Fibroblast of skin of right biceps (primary cell): ENCODE data around the gene SRXN1.
"Not testable (repeated sequence)": the region's sequence is repeated elsewhere in the genome, so short reads cannot be mapped to it uniquely, and the experiment has no call there.

Source experiments
- DNase-seq: peaks from one replicate; pipeline ENCODE4 v3.0.0-alpha.2; 2013

The SRXN1 gene

DNA sequence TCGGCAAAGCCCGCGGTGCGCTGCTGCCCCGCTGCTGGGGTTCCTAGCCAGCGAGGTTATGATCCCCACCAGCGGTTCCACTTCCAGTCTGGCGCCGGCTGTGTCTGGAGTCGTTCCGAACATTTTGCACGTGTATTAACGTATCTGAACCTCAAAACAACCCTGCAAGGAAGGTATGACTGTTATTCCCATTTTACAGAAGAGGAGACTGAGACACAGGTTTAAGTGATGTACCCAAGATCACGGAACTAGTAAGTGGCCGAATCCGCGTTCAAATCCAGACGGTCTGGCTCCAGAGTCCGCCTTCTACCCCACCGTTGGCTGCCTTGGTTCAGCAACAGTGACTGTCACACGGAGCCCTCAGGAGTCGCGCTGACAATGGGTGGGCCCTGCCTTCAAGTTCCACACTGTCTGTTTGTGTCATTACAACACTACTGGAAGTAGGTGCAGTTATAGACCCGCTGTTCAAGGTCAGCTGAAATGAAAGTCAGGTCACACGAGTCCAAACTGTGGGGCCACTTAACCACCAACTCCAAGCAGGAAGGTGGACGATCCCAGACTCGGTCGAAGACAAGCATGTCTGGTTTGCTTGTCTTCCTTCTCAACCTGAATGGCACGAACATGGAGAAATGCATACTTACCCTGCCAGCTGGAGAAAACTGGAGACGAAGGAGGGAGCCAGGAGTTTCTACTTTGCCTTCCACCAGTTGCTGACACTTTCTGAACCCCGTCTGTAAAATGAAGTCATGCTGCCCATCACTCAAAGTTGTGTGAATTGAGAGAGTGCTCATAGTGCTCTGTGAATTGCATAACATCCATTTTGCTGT, 803 bp upstream of the SRXN1 start:
- no peak for DNase-seq

DNA sequence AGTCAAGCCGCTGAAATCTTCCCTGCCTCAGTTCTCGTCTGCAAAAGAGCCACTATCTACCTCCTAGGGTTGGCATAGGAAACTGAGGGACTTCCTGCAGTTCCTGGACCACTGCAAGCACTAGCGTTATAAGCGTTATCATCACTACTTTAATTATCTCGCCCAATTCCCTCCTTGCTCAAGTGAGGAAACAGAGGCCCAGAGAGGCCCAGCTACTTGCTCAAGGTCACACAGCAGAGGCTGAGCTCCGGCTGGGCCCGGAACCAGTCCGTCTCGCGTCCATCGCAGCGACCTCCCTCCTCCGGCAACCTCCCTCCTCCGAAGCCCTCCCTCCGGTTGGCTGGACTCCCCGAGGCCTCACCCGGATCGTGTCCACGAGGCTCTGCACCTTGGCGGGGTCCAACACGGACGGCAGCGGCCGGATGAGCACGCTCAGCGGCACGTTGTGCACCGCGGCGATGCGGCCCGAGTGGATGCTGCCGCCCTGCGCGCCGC, 338 bp downstream of the SRXN1 start:
- DNase-seq, result peak; percentile 25

DNA sequence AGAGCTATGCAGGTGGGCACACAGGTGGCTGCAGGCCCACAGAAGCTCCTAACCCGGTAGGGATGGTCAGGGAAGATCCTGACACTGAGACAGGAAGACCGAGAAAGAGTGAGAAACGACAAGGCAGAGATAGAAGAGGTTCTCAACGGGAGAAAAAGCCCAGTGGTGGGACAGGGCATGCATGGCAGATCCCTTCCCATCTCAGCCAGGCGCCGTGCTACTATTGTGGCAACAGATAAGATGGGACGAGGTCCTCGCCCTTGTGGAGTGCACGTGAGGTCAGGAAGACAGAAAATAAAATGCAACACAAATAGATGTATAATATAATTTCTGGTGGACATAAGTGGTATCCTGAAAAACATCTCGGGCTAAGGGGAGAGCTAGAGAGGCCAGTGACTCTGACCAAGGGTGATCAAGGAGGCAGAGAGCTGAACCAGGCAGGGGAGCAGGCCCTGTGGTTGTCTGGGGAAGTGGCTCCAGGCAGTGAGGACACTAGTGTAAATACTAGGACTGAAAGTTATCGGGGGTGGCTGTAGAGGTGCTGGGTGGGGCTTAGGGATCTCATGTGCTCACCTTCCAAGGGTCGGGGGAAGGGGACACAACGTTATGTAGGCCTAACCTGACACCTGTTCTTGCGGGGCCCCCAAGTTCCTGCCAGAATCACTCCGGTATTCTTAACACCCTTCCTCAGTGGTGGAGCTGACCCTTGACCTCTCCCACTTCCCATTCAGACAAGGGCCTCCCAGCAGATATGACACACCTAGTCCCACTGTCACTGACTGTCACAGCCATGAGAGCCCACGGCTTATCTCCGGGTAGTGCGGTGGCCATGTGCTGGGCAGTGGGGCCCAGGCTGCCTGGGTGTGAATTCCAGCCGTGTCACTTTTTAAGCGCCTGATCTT, 1.0 kb downstream of the SRXN1 start:
- no peak for DNase-seq

DNA sequence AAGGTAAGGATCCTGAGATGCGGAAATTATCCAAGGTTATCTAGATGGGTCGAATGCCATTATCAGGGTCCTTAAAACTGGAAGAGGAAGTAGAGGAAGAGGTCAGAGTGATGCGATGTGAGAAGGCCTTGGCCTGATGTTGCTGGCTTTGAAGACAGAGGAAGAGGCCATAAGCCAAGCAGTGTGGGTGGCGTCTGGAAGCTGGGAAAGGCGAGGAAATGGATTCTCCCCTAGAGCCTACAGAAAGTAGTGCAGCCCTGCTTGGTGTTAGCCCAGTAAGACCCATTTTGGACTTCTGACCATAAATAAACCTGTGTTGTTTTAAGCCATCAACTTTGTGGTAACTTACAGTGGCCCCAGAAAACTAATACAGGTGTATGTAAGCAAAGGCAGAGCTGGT, 2.0 kb downstream of the SRXN1 start:
- DNase-seq, result no peak

DNA sequence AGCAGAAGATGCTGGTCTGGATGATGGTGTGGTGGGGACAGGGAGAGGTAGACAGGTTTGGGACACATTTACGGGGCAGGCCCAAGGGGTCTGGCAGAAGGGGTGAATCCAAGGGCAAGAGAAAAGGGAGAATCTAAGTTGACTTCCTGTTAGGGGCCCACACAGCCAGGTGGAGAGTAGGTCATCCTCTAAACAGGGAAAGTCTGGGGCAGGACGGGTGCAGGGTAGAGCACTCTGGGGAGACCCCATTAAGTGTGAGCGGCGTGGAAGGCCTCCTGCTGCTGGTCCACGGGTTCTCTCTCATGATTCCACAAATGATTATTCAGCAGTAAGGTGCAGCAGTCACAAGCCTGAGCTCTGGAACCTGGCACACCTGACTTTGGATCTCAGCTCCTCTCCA, 2.7 kb downstream of the SRXN1 start:
- no peak for DNase-seq

DNA sequence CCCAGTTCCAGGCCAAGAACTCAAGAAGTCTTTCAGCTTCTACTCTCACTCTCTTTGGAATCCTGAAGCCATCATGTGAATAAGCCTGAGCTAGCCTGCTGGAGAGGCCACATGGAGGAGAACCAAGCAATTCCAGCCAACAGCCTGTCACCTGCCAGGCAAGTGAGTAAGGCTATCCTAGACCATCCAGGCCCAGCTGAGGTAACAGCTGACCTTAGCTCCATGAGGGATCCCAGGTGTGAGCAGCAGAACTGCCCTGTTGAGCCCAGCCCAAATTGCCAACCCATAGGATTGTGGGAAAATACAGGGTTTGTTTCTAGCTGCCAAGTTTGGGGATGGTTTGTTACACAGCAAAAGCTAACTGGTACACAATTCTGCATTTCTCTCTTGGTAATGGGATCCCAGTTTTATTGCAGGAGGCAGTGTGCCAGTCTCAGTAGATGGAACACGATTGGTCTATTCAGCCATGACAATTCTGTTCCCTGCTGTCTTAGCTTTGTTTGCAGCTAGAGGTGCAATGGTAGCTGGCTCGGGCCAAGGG, 5.5 kb downstream of the SRXN1 start:
- no peak for DNase-seq

- no peak for DNase-seq
Measured at GRCh38 chr20:646868-647233, 6.1 kb downstream of the SRXN1 start.

DNA sequence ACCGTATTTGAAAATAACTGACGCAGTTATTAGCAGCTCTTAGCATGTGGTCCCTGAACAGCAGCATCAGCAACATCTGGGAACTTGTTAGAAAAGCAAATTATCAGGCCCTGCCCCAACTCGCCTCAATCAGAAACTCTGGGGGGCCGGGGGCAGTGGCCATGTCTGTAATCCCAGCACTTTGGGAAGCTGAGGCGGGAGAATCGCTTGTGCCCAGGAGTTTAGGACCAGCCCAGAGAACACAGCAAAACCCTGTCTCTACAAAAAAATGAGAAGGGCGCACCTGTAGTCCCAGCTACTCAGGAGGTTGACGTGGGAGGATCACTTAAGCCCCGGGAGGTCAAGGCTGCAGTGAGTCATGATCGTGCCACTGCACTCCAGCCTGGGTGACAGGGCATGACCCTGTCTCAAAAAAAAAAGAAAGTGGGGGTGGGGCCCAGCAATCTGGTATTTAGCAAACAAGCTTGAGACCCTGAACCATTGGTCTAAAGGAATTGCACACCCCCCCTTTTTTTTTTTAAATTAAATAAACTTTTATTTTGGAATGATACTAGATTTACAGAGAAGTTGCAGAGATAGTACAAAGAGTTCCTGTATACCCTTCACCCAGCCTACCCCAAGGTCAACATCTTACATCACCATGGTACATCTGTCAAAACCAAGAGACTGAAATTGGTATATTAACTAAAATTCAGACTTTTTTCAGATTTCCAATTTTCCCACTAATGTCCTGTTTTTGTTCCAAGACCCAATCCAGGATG, 6.7 kb downstream of the SRXN1 start:
- DNase-seq, result no peak

DNA sequence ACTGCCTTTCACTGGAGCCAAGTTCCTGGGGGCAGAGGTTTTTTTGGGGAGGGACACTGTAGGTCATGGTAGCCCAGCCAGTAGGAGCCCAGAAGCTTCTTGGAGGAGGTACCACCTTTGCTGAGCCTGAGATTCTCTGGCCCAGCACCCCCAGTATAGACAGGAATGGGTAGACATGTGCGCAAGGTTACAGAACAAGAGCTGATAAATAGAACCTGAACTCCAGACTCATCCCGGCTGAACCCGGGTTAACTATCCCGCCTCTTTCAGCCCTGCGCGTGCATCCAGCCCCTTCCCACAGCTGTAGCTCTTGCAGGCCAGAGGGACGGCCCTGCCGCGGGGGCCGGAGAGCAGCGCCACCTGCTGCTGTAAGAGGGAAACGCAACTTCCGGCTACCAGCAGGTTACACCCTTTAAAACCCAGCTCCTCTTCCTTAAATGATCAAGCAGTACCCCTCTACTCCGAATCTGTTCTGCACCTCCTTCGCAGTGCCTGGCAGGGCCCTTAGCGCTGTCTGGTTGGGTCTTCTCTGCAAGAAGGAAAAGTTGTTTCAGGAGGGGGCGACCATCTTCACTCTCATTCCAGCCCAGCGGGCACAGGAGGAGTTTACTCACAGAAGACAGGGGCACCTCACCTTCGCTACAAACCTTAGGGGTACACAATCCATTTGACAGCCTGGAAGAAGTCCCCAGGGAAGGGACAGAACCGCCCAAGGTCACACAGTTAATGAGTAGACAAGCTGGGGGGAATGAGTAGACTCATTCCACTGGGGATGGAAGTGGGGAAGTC, 7.5 kb downstream of the SRXN1 start:
- DNase-seq, result peak; percentile 49

DNA sequence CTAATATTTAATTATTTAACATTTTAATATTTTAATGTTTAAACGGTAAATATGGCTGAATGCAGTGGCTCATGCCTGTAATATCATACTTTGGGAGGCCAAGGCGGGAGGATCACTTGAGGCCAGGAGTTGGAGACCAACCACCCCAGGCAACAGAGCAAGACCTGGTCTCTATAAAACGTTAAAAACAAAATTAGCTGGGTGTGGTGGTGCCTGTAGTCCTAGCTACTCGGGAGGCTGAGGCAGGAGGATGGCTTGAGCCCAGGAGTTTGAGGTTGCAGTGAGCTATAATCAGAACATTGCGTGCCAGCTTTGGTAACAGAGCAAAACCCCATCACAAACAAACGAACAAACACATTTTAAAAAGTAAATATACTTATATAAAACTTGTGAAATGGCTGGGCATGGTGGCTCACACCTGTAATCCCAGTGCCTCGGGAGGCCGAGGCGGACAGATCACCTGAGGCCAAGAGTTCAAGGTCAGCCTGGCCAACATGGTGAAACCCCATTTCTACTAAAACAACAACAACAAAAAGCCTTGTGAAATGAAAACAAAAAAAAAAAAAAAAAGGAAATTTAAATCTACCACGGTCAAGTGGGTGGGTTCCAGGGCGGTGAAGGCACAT, 8.2 kb downstream of the SRXN1 start:
- no peak for DNase-seq

DNA sequence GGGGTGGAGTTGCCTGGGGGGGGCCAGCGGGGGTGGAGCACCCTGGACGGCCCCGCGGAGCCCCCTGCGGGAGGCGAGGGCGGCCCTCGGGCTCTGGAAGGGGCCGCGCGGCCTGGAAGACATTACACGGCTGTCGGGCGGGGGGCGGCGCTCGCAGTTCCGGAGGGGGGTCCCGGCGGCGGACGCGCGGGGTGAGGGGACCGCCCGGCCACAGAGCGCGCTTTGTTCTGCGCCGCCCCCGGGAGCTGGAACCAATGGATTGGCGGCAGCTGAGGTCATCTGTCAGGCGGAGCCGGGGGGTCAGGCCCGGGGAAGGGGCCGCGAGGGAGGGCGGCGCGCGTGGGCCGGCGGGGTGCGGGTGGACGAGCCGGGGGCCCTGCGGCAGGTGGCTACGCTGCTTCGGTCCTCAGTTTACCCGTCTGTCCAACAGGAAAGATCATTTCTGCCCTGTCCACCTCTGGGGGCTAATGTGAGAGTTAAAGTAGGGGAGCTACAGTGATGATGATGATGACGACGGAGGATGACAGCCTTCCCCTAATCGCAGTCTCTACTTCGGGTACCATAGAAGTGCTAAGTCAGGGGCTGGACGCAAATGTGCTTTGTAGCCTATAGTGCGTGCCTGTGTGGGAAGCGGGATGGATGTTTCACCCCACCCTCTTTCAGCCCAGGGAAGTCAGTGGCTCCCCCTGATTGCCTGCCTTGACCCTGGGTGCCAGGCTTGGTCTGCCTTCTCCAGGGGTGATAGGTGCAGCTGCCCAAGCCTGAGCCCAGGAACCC, 10.4 kb downstream of the SRXN1 start:
- no peak for DNase-seq

- not testable (repeated sequence) for DNase-seq
Measured at GRCh38 chr20:642013-642397, 11.0 kb downstream of the SRXN1 start.

DNA sequence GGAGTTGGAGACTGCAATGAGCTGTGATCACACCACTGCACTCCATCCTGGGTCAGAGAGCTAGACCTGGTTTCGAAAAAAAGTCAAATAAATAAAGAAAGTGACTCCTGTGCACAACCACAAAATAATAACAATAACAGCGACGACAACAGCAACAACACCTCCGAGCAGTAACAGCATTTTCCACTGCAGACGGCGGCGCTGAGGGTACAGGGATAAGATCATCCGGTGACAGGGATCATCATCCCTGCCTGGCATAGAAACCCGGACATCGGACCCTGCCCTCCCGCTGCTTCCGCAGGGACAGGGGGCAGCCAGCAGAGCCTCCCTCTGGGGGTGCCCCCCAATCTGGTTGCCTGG, 11.5 kb downstream of the SRXN1 start:
- DNase-seq, result no peak

DNA sequence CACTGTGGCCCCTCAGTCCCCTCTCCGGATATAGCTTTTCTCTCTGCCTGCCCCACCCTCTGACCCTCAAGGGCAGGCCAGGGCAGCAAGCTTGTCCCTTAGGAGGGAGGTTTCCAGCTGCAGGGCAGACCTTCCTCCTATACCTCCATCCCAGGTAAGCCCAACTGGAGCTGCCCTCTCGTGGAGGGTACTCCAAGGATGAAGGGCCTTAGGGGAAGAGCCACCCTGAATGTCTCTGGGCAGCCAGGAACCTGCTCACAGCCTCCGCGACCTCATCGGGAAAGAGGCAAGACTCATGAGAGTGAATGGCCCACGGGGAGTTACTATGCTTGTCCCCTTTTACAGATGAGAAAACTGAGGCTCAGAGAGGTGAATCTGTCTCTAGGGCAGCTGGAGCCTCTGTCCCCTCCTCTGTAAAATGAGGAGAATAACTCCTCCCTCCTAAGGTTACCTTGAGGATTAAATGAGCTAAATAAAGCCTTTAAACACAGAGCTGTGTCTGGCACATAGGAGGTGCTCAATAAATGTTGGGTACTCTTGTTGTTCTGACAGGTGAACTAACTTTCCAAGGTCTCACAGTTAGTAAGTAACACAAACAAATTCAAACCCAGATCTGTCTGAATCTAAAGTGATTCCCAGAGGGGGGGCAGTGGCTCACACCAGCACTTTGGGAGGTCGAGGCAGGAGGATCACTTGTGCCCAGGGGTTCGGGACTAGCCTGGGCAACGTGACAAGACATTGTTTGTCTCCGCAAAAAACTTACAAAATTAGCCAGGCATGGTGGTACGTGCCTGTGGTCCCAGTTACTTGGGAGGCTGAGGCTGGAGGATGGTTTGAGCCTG, 12.1 kb downstream of the SRXN1 start:
- DNase-seq, result no peak

DNA sequence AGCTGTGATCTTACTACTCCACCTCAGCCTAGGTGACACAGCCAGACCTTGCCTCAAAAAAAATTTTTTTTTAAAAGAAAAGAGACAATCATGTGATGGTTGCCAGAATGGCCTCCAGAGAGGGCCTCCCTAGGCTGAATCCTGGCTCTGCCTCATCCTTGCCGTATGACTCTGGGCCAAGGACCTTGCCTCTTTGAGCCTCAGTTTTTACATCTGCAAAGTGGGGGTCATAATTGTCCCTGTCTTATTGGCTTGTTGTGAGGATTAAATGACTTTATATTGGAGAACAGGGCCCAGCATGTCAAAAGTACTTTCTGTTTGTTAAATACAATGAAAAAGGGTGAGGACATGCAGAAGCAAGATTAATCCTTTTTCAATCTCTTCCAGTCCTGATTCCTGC, 14.4 kb downstream of the SRXN1 start:
- no peak for DNase-seq

- no peak for DNase-seq
Measured at GRCh38 chr20:637559-637958, 15.4 kb downstream of the SRXN1 start.

DNA sequence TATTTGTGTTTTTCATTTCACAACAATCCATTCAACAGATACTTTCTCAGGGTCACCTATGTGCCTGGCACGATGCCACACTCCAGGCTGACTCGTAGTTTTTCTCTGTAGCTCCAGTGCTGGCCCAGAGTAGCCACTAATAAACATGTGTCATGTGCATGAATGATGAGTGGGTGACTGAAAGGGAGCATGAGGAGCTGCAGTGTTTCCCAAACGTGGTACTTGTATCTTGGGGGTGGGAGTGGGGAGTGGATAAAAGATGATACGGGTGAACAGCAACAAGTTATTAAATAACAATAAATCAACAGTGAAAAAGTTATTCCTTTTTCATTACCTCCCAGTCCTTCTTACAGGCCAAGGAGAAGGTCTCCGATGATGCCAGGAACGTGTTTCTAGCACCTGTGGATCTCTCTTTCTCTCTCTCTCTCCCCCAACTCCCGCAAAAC, 17.1 kb downstream of the SRXN1 start:
- DNase-seq, result no peak

DNA sequence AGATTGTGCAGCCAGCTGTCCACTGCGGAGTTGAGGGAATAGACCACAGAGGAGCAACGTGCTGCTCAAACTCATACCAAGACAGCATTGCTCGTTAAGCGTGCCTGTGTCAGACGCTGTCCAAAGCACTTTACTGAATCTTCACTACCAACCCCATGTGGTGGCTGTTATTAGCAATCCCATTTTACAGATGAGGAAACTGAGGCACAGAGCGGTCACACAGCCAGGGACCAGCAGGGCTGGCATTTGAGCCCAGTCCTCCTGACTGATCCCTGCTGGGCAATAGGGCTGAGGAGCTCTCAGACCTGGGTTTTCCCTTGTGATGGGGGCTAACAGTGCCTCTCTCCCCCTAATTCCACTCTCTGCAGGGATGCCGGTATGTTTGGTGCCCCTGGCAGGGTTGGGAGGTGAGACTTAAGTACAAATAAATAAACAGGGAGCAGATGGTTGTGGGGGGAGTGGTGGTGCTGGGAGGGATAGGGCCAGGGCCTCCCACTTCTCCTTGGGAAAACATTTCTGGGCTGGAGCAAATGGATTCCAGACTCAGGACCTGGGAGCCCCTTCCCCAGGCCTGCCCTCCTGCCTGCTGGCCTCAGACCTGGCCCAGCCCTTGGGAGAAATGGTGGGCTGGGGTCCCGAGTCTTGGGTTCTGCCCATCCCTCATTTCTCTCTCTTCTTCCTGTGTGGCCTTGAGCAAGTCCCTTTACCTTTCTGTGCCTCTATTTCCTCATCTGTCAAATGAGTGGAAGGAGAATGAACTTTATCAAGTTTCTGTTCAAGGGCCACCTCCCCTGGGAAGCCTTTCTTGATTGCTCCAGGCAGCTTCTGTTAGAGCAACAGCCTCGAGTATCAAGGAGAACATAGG, 17.7 kb downstream of the SRXN1 start:
- DNase-seq, result no peak
